Colonic mucosa (tissue), 4 donors: Measurements from ENCODE around the gene MRPS30. TPM values are rescaled to one million over a fixed set of nuclear protein-coding genes. Genes with fewer than 3 reads are reported as not detected.
A peak's percentile ranks its signal among the peaks of the same experiment; 100 is the strongest.
"Not testable (repeated sequence)": the region's sequence is repeated elsewhere in the genome, so short reads cannot be mapped to it uniquely, and the experiment has no call there.

ENCODE experiments used
- DNase-seq: peaks from one replicate; pipeline ENCODE4 v3.0.0-alpha.2; 2020
- H3K27ac ChIP-seq: fragments of 200-600 bp; one replicate; pipeline ENCODE4 v1.8.0; 2021
- H3K27me3 ChIP-seq: fragments of 200-600 bp; one replicate; pipeline ENCODE4 v1.8.0; 2021
- H3K36me3 ChIP-seq: fragments of 200-600 bp; one replicate; pipeline ENCODE4 v1.8.0; 2021
- H3K4me1 ChIP-seq: fragments of 200-600 bp; one replicate; pipeline ENCODE4 v1.8.0; 2021; ENCODE audit warnings: mild to moderate bottlenecking
- H3K4me3 ChIP-seq: fragments of 200-600 bp; one replicate; pipeline ENCODE4 v1.8.0; 2021
- H3K9ac ChIP-seq, 2 donors: one replicate each; pipeline ENCODE4 v1.7.0; 2013; ENCODE audit warnings: control low read depth in 2 of 2, low read depth in 2 of 2, low read length in 2 of 2
- H3K9me3 ChIP-seq: fragments of 200-600 bp; one replicate; pipeline ENCODE4 v1.8.0; 2021
- intact Hi-C: fragments of 100-400 bp; cut with DNase I; formaldehyde crosslinking; loops from one replicate; pipeline ENCODE4 v1.14.1; 2022
- total RNA-seq, 2 donors: library from RNA; stranded (reverse); fragmentation: NEBNext Ultra II Directional in 1 of 2; extraction: Animal tissue kit (Norgen Biotek cat#: 25700) in 1 of 2; gene quantifications; one replicate each; pipeline ENCODE4 v1.2.1, GENCODE V29; 2021
- TF ChIP-seq, protein P1 (sequence below): fragments of 200-600 bp; IDR thresholded peaks from one replicate; pipeline ENCODE4 v1.8.0; 2022; ENCODE audit warnings: antibody characterized with exemption, mild to moderate bottlenecking
- donor health status: healthy.
- donor health status: DM: no; HTN: no; CAD: no.
- donor health status: DM: no; HTN: no; CAD: no.

Gene MRPS30
- total RNA-seq, 2 donors from 2014 or later = 47.8 to 62.3 TPM

DNA sequence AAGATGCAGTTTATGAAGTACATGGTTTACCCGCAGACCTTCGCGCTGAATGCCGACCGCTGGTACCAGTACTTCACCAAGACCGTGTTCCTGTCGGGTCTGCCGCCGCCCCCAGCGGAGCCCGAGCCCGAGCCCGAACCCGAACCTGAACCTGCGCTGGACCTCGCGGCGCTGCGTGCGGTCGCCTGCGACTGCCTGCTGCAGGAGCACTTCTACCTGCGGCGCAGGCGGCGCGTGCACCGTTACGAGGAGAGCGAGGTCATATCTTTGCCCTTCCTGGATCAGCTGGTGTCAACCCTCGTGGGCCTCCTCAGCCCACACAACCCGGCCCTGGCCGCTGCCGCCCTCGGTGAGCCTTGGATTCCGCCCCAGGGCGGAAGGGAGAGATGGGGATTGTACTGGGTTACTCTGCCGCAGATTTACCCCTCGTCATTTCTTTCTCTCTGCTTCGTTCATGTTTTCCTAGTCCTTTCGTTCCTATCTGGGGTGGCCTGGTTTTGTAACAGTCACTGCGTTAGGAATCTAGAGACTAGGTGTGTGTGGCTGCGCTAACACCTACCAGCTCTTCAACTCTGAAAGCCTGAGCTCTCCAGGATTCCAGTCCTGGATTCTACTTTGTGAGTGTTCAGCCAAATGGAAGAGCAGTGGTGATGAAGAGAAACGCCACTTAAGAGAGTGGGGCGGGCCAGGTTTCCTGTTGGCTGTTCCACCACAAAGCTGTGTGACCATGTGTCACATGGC, 638 bp downstream of the MRPS30 start:
- peak overlapping the region; percentile 89 for H3K27ac ChIP-seq
- H3K9me3 ChIP-seq = no peaks in the 10 kb centered on the region
- peak overlapping the region; percentile 96 for H3K4me3 ChIP-seq
- peak overlapping the region; percentile 87 to 91 for H3K9ac ChIP-seq
- no peaks in the 10 kb centered on the region for H3K27me3 ChIP-seq
- TF ChIP-seq, protein P1, sequence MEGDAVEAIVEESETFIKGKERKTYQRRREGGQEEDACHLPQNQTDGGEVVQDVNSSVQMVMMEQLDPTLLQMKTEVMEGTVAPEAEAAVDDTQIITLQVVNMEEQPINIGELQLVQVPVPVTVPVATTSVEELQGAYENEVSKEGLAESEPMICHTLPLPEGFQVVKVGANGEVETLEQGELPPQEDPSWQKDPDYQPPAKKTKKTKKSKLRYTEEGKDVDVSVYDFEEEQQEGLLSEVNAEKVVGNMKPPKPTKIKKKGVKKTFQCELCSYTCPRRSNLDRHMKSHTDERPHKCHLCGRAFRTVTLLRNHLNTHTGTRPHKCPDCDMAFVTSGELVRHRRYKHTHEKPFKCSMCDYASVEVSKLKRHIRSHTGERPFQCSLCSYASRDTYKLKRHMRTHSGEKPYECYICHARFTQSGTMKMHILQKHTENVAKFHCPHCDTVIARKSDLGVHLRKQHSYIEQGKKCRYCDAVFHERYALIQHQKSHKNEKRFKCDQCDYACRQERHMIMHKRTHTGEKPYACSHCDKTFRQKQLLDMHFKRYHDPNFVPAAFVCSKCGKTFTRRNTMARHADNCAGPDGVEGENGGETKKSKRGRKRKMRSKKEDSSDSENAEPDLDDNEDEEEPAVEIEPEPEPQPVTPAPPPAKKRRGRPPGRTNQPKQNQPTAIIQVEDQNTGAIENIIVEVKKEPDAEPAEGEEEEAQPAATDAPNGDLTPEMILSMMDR = no peak
- no peaks in the 10 kb centered on the region for H3K4me1 ChIP-seq
- no peaks in the 10 kb centered on the region for H3K36me3 ChIP-seq
- intact Hi-C loops = no loop called here
- DNase-seq = peak; percentile 66

DNA sequence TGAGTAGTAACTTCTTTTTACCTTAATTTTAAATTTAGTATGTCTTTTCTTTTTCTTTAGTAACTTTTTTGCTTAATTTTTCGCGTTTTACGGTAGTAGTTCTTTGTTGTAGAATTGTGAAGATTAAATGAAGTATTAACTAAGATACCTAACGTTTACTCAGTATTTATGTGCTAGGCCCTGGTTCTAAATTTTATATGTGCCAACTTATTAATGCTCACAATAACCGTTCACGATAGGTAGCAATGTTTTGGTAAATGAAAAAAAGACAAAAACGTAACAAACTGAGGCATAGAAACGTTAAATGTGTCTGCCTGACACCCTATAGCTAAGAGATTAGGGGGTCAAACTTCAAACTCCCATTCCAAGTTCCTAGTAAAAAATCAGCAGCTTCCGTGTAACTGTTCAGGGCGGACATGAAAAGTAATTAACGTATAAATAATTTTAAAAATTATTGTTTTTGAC, 1.2 kb downstream of the MRPS30 start:
- Histone ChIP-seq H3K9ac (peak overlapping the region; percentile 87 to 91), H3K4me3 (peak overlapping the region; percentile 96), H3K4me1 (no peaks in the 10 kb centered on the region), H3K27me3 (no peaks in the 10 kb centered on the region), H3K36me3 (no peaks in the 10 kb centered on the region), H3K27ac (peak overlapping the region; percentile 89), H3K9me3 (no peaks in the 10 kb centered on the region)
- intact Hi-C loops = no loop called here
- TF ChIP-seq, protein P1 = no peak
- DNase-seq = no peak

DNA sequence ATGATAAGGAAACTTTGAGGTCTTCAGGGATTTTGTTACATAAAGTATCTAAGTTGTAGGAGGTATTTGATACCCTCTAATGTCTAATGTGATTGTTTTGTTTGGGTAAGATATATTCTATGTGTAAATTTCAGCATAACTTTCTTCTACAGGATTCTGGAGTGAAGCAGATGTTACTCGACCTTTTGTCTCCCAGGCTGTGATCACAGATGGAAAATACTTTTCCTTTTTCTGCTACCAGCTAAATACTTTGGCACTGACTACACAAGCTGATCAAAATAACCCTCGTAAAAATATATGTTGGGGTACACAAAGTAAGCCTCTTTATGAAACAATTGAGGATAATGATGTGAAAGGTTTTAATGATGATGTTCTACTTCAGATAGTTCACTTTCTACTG, 6.0 kb downstream of the MRPS30 start:
- Histone ChIP-seq H3K4me3 (no peak overlapping the region), H3K36me3 (no peaks in the 10 kb centered on the region), H3K27me3 (no peaks in the 10 kb centered on the region), H3K9ac (no peak overlapping the region), H3K27ac (no peak overlapping the region), H3K9me3 (no peaks in the 10 kb centered on the region), H3K4me1 (no peaks in the 10 kb centered on the region)
- intact Hi-C loops = no loop called here
- DNase-seq = no peak
- TF ChIP-seq, protein P1 = no peak

DNA sequence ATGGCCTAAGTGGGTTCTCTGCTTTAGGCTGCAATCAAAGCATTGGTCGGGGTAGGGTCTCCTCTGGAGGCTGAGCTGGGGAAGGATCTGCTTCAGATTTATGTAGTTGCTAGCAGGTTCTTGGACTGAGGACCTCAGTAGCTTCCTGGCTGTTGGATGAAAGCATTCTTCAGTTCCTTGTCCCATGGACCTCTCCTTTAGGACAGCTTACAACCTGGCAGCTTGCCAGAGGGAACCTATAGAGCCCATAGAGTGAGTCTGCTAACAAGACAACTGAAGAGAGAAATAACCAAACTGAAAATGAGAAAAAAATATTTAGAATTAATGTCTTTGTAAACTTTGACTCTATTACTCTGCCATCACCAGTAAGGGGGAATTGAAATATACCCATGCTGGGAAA, 12.4 kb downstream of the MRPS30 start:
- intact Hi-C loops = no loop called here
- no peak overlapping the region for H3K9ac ChIP-seq
- H3K27me3 ChIP-seq = no peaks in the 10 kb centered on the region
- no peaks in the 10 kb centered on the region for H3K36me3 ChIP-seq
- no peaks in the 10 kb centered on the region for H3K4me1 ChIP-seq
- no peaks in the 10 kb centered on the region for H3K9me3 ChIP-seq
- H3K27ac ChIP-seq = no peak overlapping the region
- no peak overlapping the region for H3K4me3 ChIP-seq
- TF ChIP-seq, protein P1 = no peak
- no peak for DNase-seq

DNA sequence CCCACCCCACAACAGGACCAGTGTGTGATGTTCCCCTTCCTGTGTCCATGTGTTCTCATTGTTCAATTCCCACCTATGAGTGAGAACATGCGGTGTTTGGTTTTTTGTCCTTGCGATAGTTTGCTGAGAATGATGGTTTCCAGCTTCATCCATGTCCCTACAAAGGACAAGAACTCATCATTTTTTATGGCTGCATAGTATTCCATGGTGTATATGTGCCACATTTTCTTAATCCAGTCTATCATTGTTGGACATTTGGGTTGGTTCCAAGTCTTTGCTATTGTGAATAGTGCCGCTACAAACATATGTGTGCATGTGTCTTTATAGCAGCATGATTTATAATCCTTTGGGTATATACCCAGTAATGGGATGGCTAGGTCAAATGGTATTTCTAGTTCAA, 15.9 kb downstream of the MRPS30 start:
- DNase-seq, intact Hi-C loops, H3K27ac ChIP-seq, H3K9ac ChIP-seq, H3K9me3 ChIP-seq, H3K27me3 ChIP-seq, H3K36me3 ChIP-seq, H3K4me1 ChIP-seq, H3K4me3 ChIP-seq: not testable (repeated sequence)

DNA sequence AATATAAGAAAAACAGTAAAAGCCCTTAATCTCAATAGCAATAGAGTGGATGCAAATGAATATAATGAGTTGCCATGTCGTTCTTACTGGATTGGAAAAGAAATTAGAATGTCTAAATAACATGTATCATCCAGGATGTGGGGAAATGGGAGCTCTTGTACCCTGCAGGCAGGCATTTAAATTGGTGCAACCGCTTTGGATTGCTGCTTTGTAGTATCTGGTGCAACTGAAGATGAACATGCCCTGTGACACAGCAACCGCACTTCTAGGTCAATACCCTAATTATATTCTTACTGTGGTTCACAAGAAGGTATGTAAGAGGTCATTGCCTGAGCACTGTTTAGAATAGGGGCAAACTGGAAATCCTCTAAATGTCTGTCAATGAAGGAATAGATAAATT, 18.9 kb downstream of the MRPS30 start:
- TF ChIP-seq, protein P1 = no peak
- Histone ChIP-seq H3K27ac (no peak overlapping the region), H3K9ac (no peak overlapping the region), H3K36me3 (no peaks in the 10 kb centered on the region), H3K27me3 (no peaks in the 10 kb centered on the region), H3K9me3 (no peaks in the 10 kb centered on the region), H3K4me3 (no peak overlapping the region), H3K4me1 (no peaks in the 10 kb centered on the region)
- intact Hi-C loops = no loop called here
- no peak for DNase-seq
